RWPE2 (cell line): ENCODE data around the gene SPHK1.

ENCODE experiments used
- ATAC-seq: fragments of 200-7000 bp; cut with Tn5 transposase; 3 replicates; pipeline ENCODE4 v1.9.1; 2021; ENCODE audit warnings: low read depth
- DNase-seq: peaks from one replicate; pipeline ENCODE4 v3.0.0-alpha.2; 2020; ENCODE audit warnings: low spot score
- H3K27ac ChIP-seq: fragments of 450-650 bp; 2 replicates; pipeline ENCODE4 v1.5.1; 2017; ENCODE audit warnings: mild to moderate bottlenecking; ENCODE audit not compliant: poor library complexity, severe bottlenecking
- H3K27me3 ChIP-seq: fragments of 250-450 bp; sonication (Bioruptor Pico); 2 replicates; pipeline ENCODE4 v1.5.1; 2021; ENCODE audit warnings: mild to moderate bottlenecking, moderate library complexity; ENCODE audit not compliant: insufficient read depth, poor library complexity, severe bottlenecking
- H3K36me3 ChIP-seq: fragments of 250-450 bp; sonication (Bioruptor Pico); 2 replicates; pipeline ENCODE4 v1.5.1; 2020; ENCODE audit warnings: low read depth, mild to moderate bottlenecking, moderate library complexity
- H3K4me1 ChIP-seq: fragments of 250-450 bp; sonication (Bioruptor Pico); 2 replicates; pipeline ENCODE4 v1.5.1; 2021; ENCODE audit warnings: mild to moderate bottlenecking, moderate library complexity; ENCODE audit not compliant: insufficient read depth, poor library complexity, severe bottlenecking
- H3K4me3 ChIP-seq: fragments of 250-450 bp; sonication (Bioruptor Pico); 2 replicates; pipeline ENCODE4 v1.5.1; 2021; ENCODE audit warnings: mild to moderate bottlenecking, moderate library complexity; ENCODE audit not compliant: severe bottlenecking
- H3K9me3 ChIP-seq: fragments of 250-450 bp; sonication (Bioruptor Pico); 2 replicates; pipeline ENCODE4 v1.5.1; 2021; ENCODE audit warnings: mild to moderate bottlenecking, moderate library complexity; ENCODE audit not compliant: severe bottlenecking
- CTCF ChIP-seq: fragments of 450-650 bp; IDR thresholded peaks from one replicate; pipeline ENCODE4 v1.5.1; 2017; ENCODE audit warnings: mild to moderate bottlenecking, moderate library complexity; ENCODE audit not compliant: poor library complexity, severe bottlenecking

Gene SPHK1

DNA sequence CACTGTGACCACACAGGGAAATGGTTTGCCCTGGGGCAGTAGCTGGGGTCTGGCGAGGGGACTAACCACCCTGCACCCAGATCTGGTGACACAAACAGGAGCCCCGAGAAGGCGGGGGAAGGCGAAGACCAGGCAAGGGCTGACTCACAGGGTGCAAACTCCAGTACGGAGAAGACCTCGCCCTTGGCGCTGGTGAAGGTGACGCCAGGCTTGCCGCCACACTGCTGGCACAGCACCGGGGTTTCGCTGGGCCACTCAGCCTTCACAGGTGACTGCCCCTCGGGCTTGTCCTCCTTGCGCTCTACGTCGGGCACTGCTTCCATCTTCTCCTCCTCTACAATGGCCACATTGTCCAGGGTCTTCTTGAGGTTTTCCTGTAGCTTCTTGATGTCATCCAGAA, 11.6 kb downstream of the SPHK1 start:
- Histone ChIP-seq H3K9me3 (no peaks in the 10 kb centered on the region), H3K27me3 (no peaks in the 10 kb centered on the region), H3K4me3 (no peak overlapping the region), H3K27ac (no peak overlapping the region), H3K4me1 (peaks cover 11% of the 10 kb centered on the region), H3K36me3 (peaks cover 64% of the 10 kb centered on the region)
- no peak for DNase-seq
- no peak for ATAC-seq
- TF ChIP-seq CTCF, result no peak

GRCh38 chr17:76397184-76397583, 12.8 kb downstream of the SPHK1 start:
- ATAC-seq (no peak), DNase-seq (no peak)
- H3K27me3 ChIP-seq, result no peaks in the 10 kb centered on the region
- H3K9me3 ChIP-seq, result no peaks in the 10 kb centered on the region
- peaks cover 11% of the 10 kb centered on the region for H3K4me1 ChIP-seq
- no peak overlapping the region for H3K4me3 ChIP-seq
- TF ChIP-seq CTCF, result no peak
- no peak overlapping the region for H3K27ac ChIP-seq
- peaks cover 69% of the 10 kb centered on the region for H3K36me3 ChIP-seq

DNA sequence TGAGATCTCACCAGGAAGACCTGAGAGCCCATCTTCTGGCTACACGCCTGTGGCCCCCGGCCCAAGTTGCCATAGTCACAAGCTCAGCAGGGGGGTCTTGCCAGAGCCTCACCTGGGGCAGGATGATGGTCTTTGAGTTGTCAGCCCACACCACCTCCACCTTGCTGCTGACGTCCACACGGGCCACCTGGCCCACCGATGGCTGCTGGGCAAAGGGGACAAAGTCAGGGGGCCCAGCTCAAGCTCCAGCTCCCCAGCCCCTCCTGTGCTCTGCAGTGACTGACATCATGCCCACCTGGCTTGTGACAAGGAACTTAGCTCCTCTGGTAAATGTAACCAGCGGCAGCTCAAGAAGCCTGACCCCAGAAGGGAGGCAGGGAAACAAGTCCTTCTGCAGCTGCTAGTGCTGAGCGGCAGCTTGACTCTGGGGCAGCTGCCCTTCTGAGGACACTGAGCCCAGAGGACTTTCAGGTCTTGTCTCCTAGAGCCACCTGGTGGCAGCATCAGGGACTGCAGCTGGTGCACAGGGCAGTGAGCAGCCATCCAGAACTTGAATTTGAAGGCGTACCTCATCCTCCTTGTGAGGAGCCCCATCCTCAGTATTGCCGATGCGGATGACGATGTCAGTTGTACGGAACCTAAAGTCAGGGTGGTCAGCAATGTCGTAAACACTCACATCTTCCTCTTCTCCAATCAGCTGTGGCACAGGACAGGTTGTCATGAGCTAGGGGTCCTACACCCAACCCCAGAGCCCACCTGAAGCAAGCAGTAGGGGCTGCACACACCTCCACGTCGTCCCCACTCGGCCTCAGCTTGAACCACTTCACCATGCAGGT, 13.5 kb downstream of the SPHK1 start:
- Histone ChIP-seq H3K9me3 (no peaks in the 10 kb centered on the region), H3K27ac (no peak overlapping the region), H3K4me3 (no peak overlapping the region), H3K4me1 (peaks cover 11% of the 10 kb centered on the region), H3K36me3 (peaks cover 74% of the 10 kb centered on the region), H3K27me3 (no peaks in the 10 kb centered on the region)
- ATAC-seq (peak; percentile 74), DNase-seq (peak; percentile 85)
- peak; percentile 88 for TF ChIP-seq CTCF

GRCh38 chr17:76398523-76399174, 14.2 kb downstream of the SPHK1 start:
- H3K9me3 ChIP-seq, result no peaks in the 10 kb centered on the region
- DNase-seq, result peak; percentile 73
- no peak for TF ChIP-seq CTCF

More at GRCh38 chr17:76398523-76399174, 14.2 kb downstream of the SPHK1 start:
- ATAC-seq, result peak; percentile 17; the same call in 2 of the 3 replicates
- peaks cover 11% of the 10 kb centered on the region for H3K4me1 ChIP-seq
- no peak overlapping the region for H3K4me3 ChIP-seq
- peaks cover 82% of the 10 kb centered on the region for H3K36me3 ChIP-seq
- no peaks in the 10 kb centered on the region for H3K27me3 ChIP-seq
- H3K27ac ChIP-seq, result no peak overlapping the region
